ENCODE results near the gene PIP5K1B.

PIP5K1B gene

DNA sequence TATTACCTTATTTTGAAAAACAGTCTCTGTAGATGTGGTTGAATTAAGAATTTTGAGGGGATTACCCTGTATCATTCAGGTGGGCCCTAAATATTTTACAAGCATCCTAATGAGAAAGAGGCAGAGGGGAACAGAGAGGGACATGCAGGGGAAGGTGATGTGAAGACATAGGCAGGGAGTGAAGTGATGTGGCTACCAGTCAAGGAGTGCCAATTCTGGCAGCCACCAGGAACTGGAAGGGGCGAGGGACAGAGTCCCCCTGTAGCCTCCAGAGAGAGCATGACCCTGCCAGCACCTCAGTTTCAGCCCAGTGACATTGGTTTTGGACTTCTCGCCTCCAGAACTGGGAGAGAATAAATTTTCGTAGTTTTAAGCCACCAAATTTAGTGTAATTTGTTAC, 44.1 kb downstream of the PIP5K1B start:
- TF ChIP-seq FOXP2 (optimal IDR thresholded peaks at IDR 0.05; ENCODE audit: control extremely low read depth, extremely low read length, insufficient read depth): no peak
- no peak for TF ChIP-seq POLR2AphosphoS5 (IDR thresholded peaks at IDR 0.05; ENCODE audit: borderline replicate concordance, low read depth, low read length)
- H3K9me3 ChIP-seq (ENCODE audit: low read depth, low read length): no peaks in the 10 kb centered on the region
- no peak overlapping the region for H3K27ac ChIP-seq
- H3K36me3 ChIP-seq (ENCODE audit: insufficient read depth, low read length): no peaks in the 10 kb centered on the region
- H3K9ac ChIP-seq (ENCODE audit: insufficient read length): no peak overlapping the region
- DNase-seq (ENCODE audit: low read depth, low spot score): no peak
- no peak overlapping the region for H3K4me3 ChIP-seq

GRCh38 chr9:68749579-68750159, 44.6 kb downstream of the PIP5K1B start:
- H3K27ac ChIP-seq: no peak overlapping the region
- H3K36me3 ChIP-seq (ENCODE audit: insufficient read depth, low read length): no peaks in the 10 kb centered on the region
- H3K9me3 ChIP-seq (ENCODE audit: low read depth, low read length): no peaks in the 10 kb centered on the region
- no peak overlapping the region for H3K4me3 ChIP-seq
- no peak overlapping the region for H3K9ac ChIP-seq (ENCODE audit: insufficient read length)
- DNase-seq (ENCODE audit: low read depth, low spot score): no peak
- TF ChIP-seq FOXP2 (optimal IDR thresholded peaks at IDR 0.05; ENCODE audit: control extremely low read depth, extremely low read length, insufficient read depth) (no peak), EZH2 (IDR thresholded peaks at IDR 0.05) (no peak), POLR2AphosphoS5 (IDR thresholded peaks at IDR 0.05; ENCODE audit: borderline replicate concordance, low read depth, low read length) (no peak)

- no peaks in the 10 kb centered on the region for H3K9me3 ChIP-seq (ENCODE audit: low read depth, low read length)
- H3K36me3 ChIP-seq (ENCODE audit: insufficient read depth, low read length): no peaks in the 10 kb centered on the region
- H3K27ac ChIP-seq: no peak overlapping the region
- no peak for TF ChIP-seq FOXP2 (optimal IDR thresholded peaks at IDR 0.05; ENCODE audit: control extremely low read depth, extremely low read length, insufficient read depth)
- TF ChIP-seq EZH2 (IDR thresholded peaks at IDR 0.05): no peak
- TF ChIP-seq POLR2AphosphoS5 (IDR thresholded peaks at IDR 0.05; ENCODE audit: borderline replicate concordance, low read depth, low read length): no peak
- no peak overlapping the region for H3K4me3 ChIP-seq
- H3K9ac ChIP-seq (ENCODE audit: insufficient read length): no peak overlapping the region
- no peak for DNase-seq (ENCODE audit: low read depth, low spot score)
Measured at GRCh38 chr9:68750255-68750654, 45.2 kb downstream of the PIP5K1B start.

GRCh38 chr9:68750786-68751185, 45.7 kb downstream of the PIP5K1B start:
- no peak for DNase-seq (ENCODE audit: low read depth, low spot score)
- H3K27ac ChIP-seq: no peak overlapping the region
- H3K36me3 ChIP-seq (ENCODE audit: insufficient read depth, low read length): no peaks in the 10 kb centered on the region
- H3K4me3 ChIP-seq: no peak overlapping the region
- H3K9me3 ChIP-seq (ENCODE audit: low read depth, low read length): no peaks in the 10 kb centered on the region
- H3K9ac ChIP-seq (ENCODE audit: insufficient read length): no peak overlapping the region
- no peak for TF ChIP-seq EZH2 (IDR thresholded peaks at IDR 0.05)
- TF ChIP-seq POLR2AphosphoS5 (IDR thresholded peaks at IDR 0.05; ENCODE audit: borderline replicate concordance, low read depth, low read length): no peak
- TF ChIP-seq FOXP2 (optimal IDR thresholded peaks at IDR 0.05; ENCODE audit: control extremely low read depth, extremely low read length, insufficient read depth): no peak

- H3K27ac ChIP-seq: no peak overlapping the region
- no peak overlapping the region for H3K4me3 ChIP-seq
- no peaks in the 10 kb centered on the region for H3K9me3 ChIP-seq (ENCODE audit: low read depth, low read length)
- H3K9ac ChIP-seq (ENCODE audit: insufficient read length): no peak overlapping the region
- no peaks in the 10 kb centered on the region for H3K36me3 ChIP-seq (ENCODE audit: insufficient read depth, low read length)
- DNase-seq (ENCODE audit: low read depth, low spot score): no peak
- no peak for TF ChIP-seq POLR2AphosphoS5 (IDR thresholded peaks at IDR 0.05; ENCODE audit: borderline replicate concordance, low read depth, low read length)
- no peak for TF ChIP-seq EZH2 (IDR thresholded peaks at IDR 0.05)
- no peak for TF ChIP-seq FOXP2 (optimal IDR thresholded peaks at IDR 0.05; ENCODE audit: control extremely low read depth, extremely low read length, insufficient read depth)
Measured at GRCh38 chr9:68751556-68751955, 46.5 kb downstream of the PIP5K1B start.

- H3K36me3 ChIP-seq (ENCODE audit: insufficient read depth, low read length): no peaks in the 10 kb centered on the region
- TF ChIP-seq FOXP2 (optimal IDR thresholded peaks at IDR 0.05; ENCODE audit: control extremely low read depth, extremely low read length, insufficient read depth) (no peak), POLR2AphosphoS5 (IDR thresholded peaks at IDR 0.05; ENCODE audit: borderline replicate concordance, low read depth, low read length) (no peak), EZH2 (IDR thresholded peaks at IDR 0.05) (no peak)
- H3K9me3 ChIP-seq (ENCODE audit: low read depth, low read length): no peaks in the 10 kb centered on the region
- no peak for DNase-seq (ENCODE audit: low read depth, low spot score)
- no peak overlapping the region for H3K27ac ChIP-seq
- no peak overlapping the region for H3K4me3 ChIP-seq
- H3K9ac ChIP-seq (ENCODE audit: insufficient read length): no peak overlapping the region
Measured at GRCh38 chr9:68755051-68755450, 50.0 kb downstream of the PIP5K1B start.

DNA sequence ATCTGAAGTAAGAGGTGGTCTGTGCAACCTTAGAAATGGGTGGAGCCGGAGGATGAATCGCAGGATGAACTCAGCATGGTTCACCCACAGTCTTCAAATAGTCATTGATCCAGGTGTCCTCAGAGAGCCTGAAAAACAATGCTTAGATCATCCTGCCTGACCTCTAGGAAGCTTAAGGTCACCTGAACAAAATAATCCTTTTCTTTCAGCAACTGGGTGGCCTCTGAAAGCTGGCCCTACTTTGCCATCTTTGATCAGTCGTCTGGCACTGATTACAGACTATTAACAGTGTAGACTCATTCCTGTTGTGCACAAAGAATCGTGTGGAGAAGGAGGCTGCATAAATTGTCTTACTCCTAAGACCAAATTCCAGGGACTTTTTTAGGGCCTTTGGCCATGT, 50.7 kb downstream of the PIP5K1B start:
- Histone ChIP-seq H3K9me3 (ENCODE audit: low read depth, low read length) (no peaks in the 10 kb centered on the region), H3K36me3 (ENCODE audit: insufficient read depth, low read length) (no peaks in the 10 kb centered on the region), H3K9ac (ENCODE audit: insufficient read length) (no peak overlapping the region), H3K4me3 (no peak overlapping the region), H3K27ac (no peak overlapping the region)
- DNase-seq (ENCODE audit: low read depth, low spot score): no peak
- no peak for TF ChIP-seq POLR2AphosphoS5 (IDR thresholded peaks at IDR 0.05; ENCODE audit: borderline replicate concordance, low read depth, low read length)
- no peak for TF ChIP-seq EZH2 (IDR thresholded peaks at IDR 0.05)
- no peak for TF ChIP-seq FOXP2 (optimal IDR thresholded peaks at IDR 0.05; ENCODE audit: control extremely low read depth, extremely low read length, insufficient read depth)

DNA sequence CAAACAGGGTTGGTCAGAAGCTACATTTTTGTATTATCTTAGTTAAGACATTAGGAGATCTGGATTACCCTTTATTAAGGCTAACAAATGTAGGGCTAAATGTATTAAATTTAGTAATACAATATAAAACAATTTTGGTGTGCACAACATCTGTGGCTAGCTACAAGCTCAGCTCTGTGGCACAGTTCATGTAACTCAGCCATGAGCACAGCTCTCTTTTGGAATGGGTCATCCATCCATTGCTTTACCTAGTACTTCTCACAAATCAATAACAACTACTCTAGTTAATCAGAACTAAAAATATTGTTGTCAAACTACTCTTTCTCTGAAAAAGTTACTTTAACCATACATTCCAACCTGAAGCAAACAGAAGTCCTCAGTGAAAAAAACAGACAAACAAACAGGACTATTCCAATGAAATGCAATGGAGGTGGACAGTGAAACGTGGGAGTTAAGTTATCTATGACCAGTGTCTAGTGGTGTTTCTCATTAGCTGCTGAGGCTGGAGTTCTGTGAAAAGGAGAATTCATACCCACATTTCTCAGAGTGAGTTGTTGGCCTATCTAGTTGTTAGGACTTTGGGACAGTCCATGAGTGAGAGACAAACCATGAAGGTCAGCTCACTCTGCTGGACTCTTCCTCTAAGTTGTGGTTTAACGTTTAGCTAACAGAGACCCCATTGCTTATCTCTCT, 55.1 kb downstream of the PIP5K1B start:
- no peaks in the 10 kb centered on the region for H3K36me3 ChIP-seq (ENCODE audit: insufficient read depth, low read length)
- no peak for TF ChIP-seq POLR2AphosphoS5 (IDR thresholded peaks at IDR 0.05; ENCODE audit: borderline replicate concordance, low read depth, low read length)
- H3K9me3 ChIP-seq (ENCODE audit: low read depth, low read length): no peaks in the 10 kb centered on the region
- no peak overlapping the region for H3K9ac ChIP-seq (ENCODE audit: insufficient read length)
- DNase-seq (ENCODE audit: low read depth, low spot score): no peak
- no peak overlapping the region for H3K4me3 ChIP-seq
- H3K27ac ChIP-seq: no peak overlapping the region
